Umbilical cord (tissue), 2 donors: Measurements from ENCODE around the gene CTAG1B. TPM values are rescaled to one million over a fixed set of nuclear protein-coding genes. Genes with fewer than 3 reads are reported as not detected.
"Not testable (repeated sequence)": the region's sequence is repeated elsewhere in the genome, so short reads cannot be mapped to it uniquely, and the experiment has no call there.

Experiments
- DNase-seq: peaks from one replicate; pipeline ENCODE4 v3.0.0-alpha.2; 2015; ENCODE audit warnings: low spot score
- total RNA-seq: library from RNA; depleted of rRNA; stranded (reverse); fragments of >200 nt; gene quantifications from one replicate; pipeline ENCODE4 v1.2.3, GENCODE V29; 2014; ENCODE audit warnings: low replicate concordance; ENCODE audit not compliant: insufficient read depth

CTAG1B gene
- total RNA-seq, 1 donor from 2014 or later = not detected

DNA sequence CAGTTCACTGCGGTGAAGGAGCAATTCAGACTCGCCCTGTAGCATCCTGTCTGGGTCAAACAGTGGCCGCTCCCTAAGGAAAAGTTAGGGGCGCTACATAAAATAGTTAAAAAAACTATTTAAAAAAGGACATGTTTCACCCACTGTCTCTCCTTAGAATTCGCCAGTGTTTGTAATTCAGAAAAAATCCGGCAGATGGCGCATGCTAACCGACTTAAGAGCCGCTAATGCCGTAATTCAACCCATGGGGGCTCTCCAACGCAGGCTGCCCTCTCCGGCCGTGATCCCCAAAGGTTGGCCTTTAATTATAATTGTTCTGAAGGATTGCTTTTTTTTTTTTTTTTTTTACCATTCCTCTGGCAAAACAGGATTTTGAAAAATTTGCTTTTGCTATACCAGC is 28.7 kb downstream of the CTAG1B start:
- not testable (repeated sequence) for DNase-seq

DNA sequence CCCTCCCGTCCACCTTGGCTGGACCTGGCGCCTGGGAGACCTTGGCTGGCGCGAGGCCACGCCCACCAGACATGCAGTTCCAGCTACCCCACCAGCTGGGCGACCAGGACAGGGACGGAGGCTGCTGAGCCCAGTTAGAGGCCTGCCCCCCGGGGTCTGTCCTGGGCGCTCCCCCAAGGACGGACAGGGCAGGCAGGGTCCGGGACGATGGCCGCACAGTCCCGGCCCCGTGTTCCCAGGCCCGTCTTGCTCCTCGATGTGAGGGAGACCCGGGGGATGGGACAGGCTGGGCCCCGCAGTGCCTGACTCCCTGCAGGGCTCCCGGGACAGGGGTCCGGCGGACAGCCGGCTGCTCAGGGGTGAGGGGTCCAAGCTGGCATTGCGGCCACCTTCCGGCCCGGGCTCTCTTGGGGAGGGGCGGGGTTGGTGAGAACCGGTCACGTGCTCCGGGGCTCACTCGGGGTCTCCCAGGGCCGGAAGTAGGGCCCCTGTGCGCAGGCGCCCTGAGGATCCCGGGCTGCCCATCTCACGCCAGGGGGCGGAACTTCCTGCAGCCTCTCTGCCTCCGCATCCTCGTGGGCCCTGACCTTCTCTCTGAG is 34.4 kb downstream of the CTAG1B start, which contains the start of gene CTAG1A:
TSS of gene CTAG1A (plus strand) at position 549 of the 599 bp plus-strand sequence. CDS start 74 bp downstream, outside the sequence.
- DNase-seq = not testable (repeated sequence)

DNA sequence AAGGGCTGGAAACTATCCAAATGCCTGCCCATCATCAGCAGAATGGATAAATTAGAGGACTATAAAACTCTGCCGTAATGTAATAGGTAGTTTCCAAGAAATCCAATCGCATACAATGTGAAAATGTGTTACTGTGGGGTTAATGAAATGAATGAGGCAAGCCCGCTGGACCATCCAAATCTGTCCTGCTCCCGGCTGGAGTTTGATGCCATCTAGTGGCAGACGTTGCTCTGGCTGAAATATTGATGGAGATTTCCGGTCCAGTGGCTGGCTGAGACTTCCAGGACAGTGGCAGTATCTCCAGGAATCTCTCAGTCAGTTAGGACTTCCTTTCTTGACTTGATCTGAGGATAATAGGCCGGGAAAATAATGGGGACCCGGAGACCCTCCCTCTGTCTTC is 36.1 kb downstream of the CTAG1B start:
- not testable (repeated sequence) for DNase-seq

DNA sequence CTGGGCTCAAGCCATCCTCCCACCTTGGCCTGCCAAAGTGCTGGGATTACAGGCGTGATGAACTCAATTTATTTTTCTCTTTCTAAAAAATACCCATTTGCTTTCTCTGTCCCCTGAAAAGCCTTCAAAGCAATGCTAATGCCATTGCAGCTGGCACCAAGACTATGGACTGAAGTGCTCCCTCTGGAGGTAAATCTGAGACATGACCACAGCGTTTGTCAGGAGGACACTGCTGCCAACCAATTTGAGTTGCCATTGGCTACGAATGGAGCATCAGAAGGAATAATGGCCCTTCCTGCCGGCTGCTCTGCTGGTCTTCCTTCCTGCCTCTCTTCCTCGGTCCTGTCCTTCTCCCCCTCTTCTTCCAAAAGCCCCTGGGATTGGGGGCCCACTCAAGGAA is 44.0 kb downstream of the CTAG1B start:
- not testable (repeated sequence) for DNase-seq

DNA sequence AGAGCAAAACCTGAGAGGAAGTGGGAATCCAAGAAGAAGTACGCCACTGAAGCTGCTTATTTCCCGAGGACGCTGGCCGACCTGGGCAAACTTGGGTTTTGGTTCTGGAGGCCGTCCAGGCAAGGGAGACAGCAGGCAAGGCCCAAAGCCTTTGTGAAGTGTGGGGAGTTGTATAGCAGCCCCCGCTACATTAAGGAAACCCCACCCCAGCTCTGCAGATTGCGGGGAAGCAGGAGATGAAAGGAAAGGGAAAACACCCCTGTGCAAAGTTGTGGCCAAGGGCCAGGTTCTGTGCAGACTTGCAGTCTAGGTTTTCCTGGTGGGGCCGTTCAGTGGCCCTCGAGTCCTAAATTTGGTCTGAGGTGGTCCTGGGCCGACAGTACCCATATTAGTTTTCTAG is 46.0 kb downstream of the CTAG1B start:
- not testable (repeated sequence) for DNase-seq

DNA sequence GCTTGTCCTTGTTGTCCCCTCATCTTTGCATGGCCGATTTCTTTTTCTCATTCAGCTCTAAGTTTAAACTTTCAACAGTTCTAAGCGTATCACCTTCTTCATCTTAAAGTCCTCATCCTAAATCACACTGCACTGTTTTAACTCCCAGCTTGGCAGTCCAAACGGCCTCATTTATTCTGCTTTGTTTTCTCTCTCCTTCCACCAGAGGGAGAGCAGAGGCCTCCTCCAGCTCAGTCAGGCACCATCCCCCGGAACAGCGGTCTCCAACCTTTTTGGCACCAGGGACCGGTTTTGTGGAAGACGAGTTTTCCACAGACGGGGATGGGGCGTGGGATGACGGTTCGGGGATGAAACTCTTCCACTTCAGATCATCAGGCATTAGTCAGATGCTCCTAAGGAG is 48.7 kb downstream of the CTAG1B start:
- not testable (repeated sequence) for DNase-seq

Other genes with a start within 250 kb of the CTAG1B start
- 4,615 TPM for gene FLNA, start 244.6 kb downstream of the CTAG1B start, total RNA-seq
- 22.9 TPM for gene EMD, start 240.0 kb downstream of the CTAG1B start, total RNA-seq
- gene RPL10, start 220.9 kb downstream of the CTAG1B start, total RNA-seq = 2,985 TPM
- gene DNASE1L1, start 210.0 kb downstream of the CTAG1B start, total RNA-seq = 27.7 TPM
- 33.7 TPM for gene TAFAZZIN, start 207.7 kb downstream of the CTAG1B start, total RNA-seq
- 31.5 TPM for gene ATP6AP1, start 190.6 kb downstream of the CTAG1B start, total RNA-seq
- gene GDI1, start 182.1 kb downstream of the CTAG1B start, total RNA-seq = 55.4 TPM
- 19.3 TPM for gene FAM50A, start 175.1 kb downstream of the CTAG1B start, total RNA-seq
- gene PLXNA3, start 161.0 kb downstream of the CTAG1B start, total RNA-seq = 10.1 TPM
- 14.9 TPM for gene LAGE3, start 140.0 kb downstream of the CTAG1B start, total RNA-seq
- gene UBL4A, start 132.7 kb downstream of the CTAG1B start, total RNA-seq = 15.2 TPM
- 10.4 TPM for gene SLC10A3, start 128.7 kb downstream of the CTAG1B start, total RNA-seq
- 33.2 TPM for gene FAM3A, start 103.0 kb downstream of the CTAG1B start, total RNA-seq
- 12.3 TPM for gene G6PD, start 72.4 kb downstream of the CTAG1B start, total RNA-seq
- gene IKBKG, start 71.7 kb downstream of the CTAG1B start, total RNA-seq = 4.8 TPM
- not detected for gene CTAG1A, start 34.1 kb downstream of the CTAG1B start, total RNA-seq
- gene CTAG2, start 34.3 kb upstream of the CTAG1B start, total RNA-seq = not detected
- gene GAB3, start 131.8 kb upstream of the CTAG1B start, total RNA-seq = 7.0 TPM
- gene DKC1, start 143.6 kb upstream of the CTAG1B start, total RNA-seq = 17.6 TPM
- gene MPP1, start 186.2 kb upstream of the CTAG1B start, total RNA-seq = 47.7 TPM
- gene SMIM9, start 215.4 kb upstream of the CTAG1B start, total RNA-seq = not detected